ENCODE results near the gene REC8. TPM values are rescaled to one million over a fixed set of nuclear protein-coding genes. Genes with fewer than 3 reads are reported as not detected.

Gene REC8
- total RNA-seq, 2 experiments from 2014 or later = 52.9 to 92.8 TPM

GRCh38 chr14:24144451-24144850 is 27.4 kb upstream of the REC8 start:
- ATAC-seq (no peak), DNase-seq (no peak)
- Mint-ChIP-seq H3K4me3 (peak overlapping the region; percentile 94), H3K36me3 (peaks cover 69% of the 10 kb centered on the region), H3K27ac (peak overlapping the region; percentile 64), H3K4me1 (peaks cover 61% of the 10 kb centered on the region), H3K9me3 (ENCODE audit: low read depth) (no peaks in the 10 kb centered on the region), H3K27me3 (no peaks in the 10 kb centered on the region)
- CTCF ChIA-PET = interaction anchor here (2.4 kb wide), 1 partner anchor 17 kb away, joined by 10 read pairs; the partner anchor contains the start of gene IRF9

- Mint-ChIP-seq H3K4me1 (peaks cover 63% of the 10 kb centered on the region), H3K4me3 (peak overlapping the region; percentile 94), H3K36me3 (peaks cover 70% of the 10 kb centered on the region), H3K27ac (peak overlapping the region; percentile 99), H3K27me3 (no peaks in the 10 kb centered on the region), H3K9me3 (ENCODE audit: low read depth) (no peaks in the 10 kb centered on the region)
- ATAC-seq = no peak
- CTCF ChIA-PET = interaction anchor here (0.5 to 7.4 kb wide), 4 partner anchors 8 to 166 kb away, joined by 3 to 99 read pairs (median 18); partner anchors contain the start of genes IRF9, LTB4R and PSME1
- no peak for DNase-seq
Measured at GRCh38 chr14:24145219-24145618, 26.7 kb upstream of the REC8 start.

GRCh38 chr14:24145690-24146452 is 26.0 kb upstream of the REC8 start:
- no peak for ATAC-seq
- H3K27ac Mint-ChIP-seq = peak overlapping the region; percentile 99
- peak overlapping the region; percentile 94 for H3K4me3 Mint-ChIP-seq
- CTCF ChIA-PET = interaction anchor here (0.5 to 7.4 kb wide), 10 partner anchors 9 to 165 kb away, joined by 3 to 99 read pairs (median 5); partner anchors contain the start of genes IRF9, LTB4R, PSME1 and TINF2
- no peaks in the 10 kb centered on the region for H3K9me3 Mint-ChIP-seq (ENCODE audit: low read depth)
- no peak for DNase-seq
- H3K27me3 Mint-ChIP-seq = no peaks in the 10 kb centered on the region
- H3K4me1 Mint-ChIP-seq = peaks cover 69% of the 10 kb centered on the region
- peaks cover 70% of the 10 kb centered on the region for H3K36me3 Mint-ChIP-seq

- peaks cover 72% of the 10 kb centered on the region for H3K4me1 Mint-ChIP-seq
- H3K4me3 Mint-ChIP-seq = peak within 1 kb of the TSS; percentile 94
- DNase-seq = peak; percentile 97
- H3K27me3 Mint-ChIP-seq = no peaks in the 10 kb centered on the region
- H3K9me3 Mint-ChIP-seq (ENCODE audit: low read depth) = no peaks in the 10 kb centered on the region
- H3K36me3 Mint-ChIP-seq = peaks cover 74% of the 10 kb centered on the region
- H3K27ac Mint-ChIP-seq = peak within 1 kb of the TSS; percentile 99
- CTCF ChIA-PET = interaction anchor here (1.2 to 7.4 kb wide), 10 partner anchors 10 to 164 kb away, joined by 3 to 99 read pairs (median 6); partner anchors contain the start of genes DCAF11, IRF9, LTB4R and NRL
- ATAC-seq = peak; percentile 71
Measured at GRCh38 chr14:24146453-24146977, 25.4 kb upstream of the REC8 start, which contains the start of gene PSME2. PSME2 (minus strand) TSS chr14:24146610; CDS start chr14:24146581, 29 bp downstream.

GRCh38 chr14:24146978-24147760 is 24.7 kb upstream of the REC8 start, which contains the start of gene RNF31:
RNF31 (plus strand) TSS chr14:24147498; CDS start chr14:24147699, 201 bp downstream.
- CTCF ChIA-PET = interaction anchor here (0.7 to 7.4 kb wide), 11 partner anchors 9 to 95 kb away, joined by 3 to 99 read pairs (median 5); partner anchors contain the start of genes DCAF11, IRF9, NRL and PSME1
- Mint-ChIP-seq H3K4me1 (peaks cover 67% of the 10 kb centered on the region), H3K9me3 (ENCODE audit: low read depth) (no peaks in the 10 kb centered on the region), H3K4me3 (peak within 1 kb of the TSS; percentile 94), H3K36me3 (peaks cover 75% of the 10 kb centered on the region), H3K27ac (peak within 1 kb of the TSS; percentile 99), H3K27me3 (no peaks in the 10 kb centered on the region)
- DNase-seq = peak; percentile 99
- peak; percentile 88 for ATAC-seq

- Mint-ChIP-seq H3K27ac (peak overlapping the region; percentile 86), H3K36me3 (peaks cover 75% of the 10 kb centered on the region), H3K4me1 (peaks cover 62% of the 10 kb centered on the region), H3K27me3 (no peaks in the 10 kb centered on the region), H3K4me3 (peak overlapping the region; percentile 94), H3K9me3 (ENCODE audit: low read depth) (no peaks in the 10 kb centered on the region)
- ATAC-seq (no peak), DNase-seq (no peak)
- CTCF ChIA-PET = interaction anchor here (0.7 to 7.4 kb wide), 8 partner anchors 8 to 57 kb away, joined by 3 to 99 read pairs (median 6); partner anchors contain the start of genes DCAF11, IRF9, NRL and PSME1
Measured at GRCh38 chr14:24147761-24148428, 24.0 kb upstream of the REC8 start.

- CTCF ChIA-PET = interaction anchor here (1.3 to 7.4 kb wide), 4 partner anchors 8 to 41 kb away, joined by 3 to 99 read pairs (median 20); partner anchors contain the start of genes EMC9, IRF9 and PSME1
- peak overlapping the region; percentile 15 for H3K27ac Mint-ChIP-seq
- H3K36me3 Mint-ChIP-seq = peaks cover 67% of the 10 kb centered on the region
Measured at GRCh38 chr14:24149302-24149969, 22.4 kb upstream of the REC8 start.

GRCh38 chr14:24150061-24150460 is 21.8 kb upstream of the REC8 start:
- no peak for DNase-seq
- ATAC-seq = no peak
- H3K27ac Mint-ChIP-seq = no peak overlapping the region
- H3K9me3 Mint-ChIP-seq (ENCODE audit: low read depth) = no peaks in the 10 kb centered on the region
- H3K27me3 Mint-ChIP-seq = no peaks in the 10 kb centered on the region
- no peak overlapping the region for H3K4me3 Mint-ChIP-seq
- CTCF ChIA-PET = interaction anchor here (2.0 to 7.4 kb wide), 2 partner anchors 9 to 11 kb away, joined by 7 to 99 read pairs; partner anchors contain the start of genes EMC9 and IRF9
- peaks cover 68% of the 10 kb centered on the region for H3K36me3 Mint-ChIP-seq
- H3K4me1 Mint-ChIP-seq = peaks cover 43% of the 10 kb centered on the region

More at GRCh38 chr14:24149302-24149969, 22.4 kb upstream of the REC8 start:
- H3K9me3 Mint-ChIP-seq (ENCODE audit: low read depth) = no peaks in the 10 kb centered on the region
- no peaks in the 10 kb centered on the region for H3K27me3 Mint-ChIP-seq
- peaks cover 47% of the 10 kb centered on the region for H3K4me1 Mint-ChIP-seq
- ATAC-seq = no peak
- peak overlapping the region; percentile 3 for H3K4me3 Mint-ChIP-seq
- no peak for DNase-seq

- Mint-ChIP-seq H3K4me1 (peaks cover 37% of the 10 kb centered on the region), H3K36me3 (peaks cover 67% of the 10 kb centered on the region), H3K27me3 (no peaks in the 10 kb centered on the region), H3K4me3 (no peak overlapping the region), H3K9me3 (ENCODE audit: low read depth) (no peaks in the 10 kb centered on the region), H3K27ac (no peak overlapping the region)
- CTCF ChIA-PET = interaction anchor here (2.0 to 7.4 kb wide), 2 partner anchors 9 to 10 kb away, joined by 7 to 99 read pairs; partner anchors contain the start of genes EMC9 and IRF9
- no peak for DNase-seq
- ATAC-seq = no peak
Measured at GRCh38 chr14:24150567-24150966, 21.3 kb upstream of the REC8 start.

- H3K27ac Mint-ChIP-seq = no peak overlapping the region
- H3K4me3 Mint-ChIP-seq = no peak overlapping the region
- CTCF ChIA-PET = interaction anchor here (2.0 to 7.4 kb wide), 2 partner anchors 10 kb away, joined by 7 to 99 read pairs; partner anchors contain the start of genes EMC9 and IRF9
- H3K4me1 Mint-ChIP-seq = peaks cover 33% of the 10 kb centered on the region
- no peak for DNase-seq
- no peaks in the 10 kb centered on the region for H3K27me3 Mint-ChIP-seq
- ATAC-seq = no peak
- no peaks in the 10 kb centered on the region for H3K9me3 Mint-ChIP-seq (ENCODE audit: low read depth)
- peaks cover 67% of the 10 kb centered on the region for H3K36me3 Mint-ChIP-seq
Measured at GRCh38 chr14:24150993-24151392, 20.9 kb upstream of the REC8 start.

- CTCF ChIA-PET = interaction anchor here (1.0 to 7.4 kb wide), 3 partner anchors 10 to 15 kb away, joined by 3 to 99 read pairs (median 7); partner anchors contain the start of genes EMC9, IRF9 and PSME1
- ATAC-seq (no peak), DNase-seq (no peak)
- H3K27ac Mint-ChIP-seq = no peak overlapping the region
- H3K4me1 Mint-ChIP-seq = peaks cover 33% of the 10 kb centered on the region
- H3K4me3 Mint-ChIP-seq = no peak overlapping the region
- no peaks in the 10 kb centered on the region for H3K27me3 Mint-ChIP-seq
- no peaks in the 10 kb centered on the region for H3K9me3 Mint-ChIP-seq (ENCODE audit: low read depth)
- H3K36me3 Mint-ChIP-seq = peaks cover 66% of the 10 kb centered on the region
Measured at GRCh38 chr14:24151404-24152080, 20.3 kb upstream of the REC8 start.
